ENCODE measurements around the gene ITGAX. TPM values are rescaled to one million over a fixed set of nuclear protein-coding genes. Genes with fewer than 3 reads are reported as not detected.
"Not testable (repeated sequence)": the region's sequence is repeated elsewhere in the genome, so short reads cannot be mapped to it uniquely, and the experiment has no call there.

The ITGAX gene
- total RNA-seq, 1 donor from 2014 or later = 1.0 TPM

DNA sequence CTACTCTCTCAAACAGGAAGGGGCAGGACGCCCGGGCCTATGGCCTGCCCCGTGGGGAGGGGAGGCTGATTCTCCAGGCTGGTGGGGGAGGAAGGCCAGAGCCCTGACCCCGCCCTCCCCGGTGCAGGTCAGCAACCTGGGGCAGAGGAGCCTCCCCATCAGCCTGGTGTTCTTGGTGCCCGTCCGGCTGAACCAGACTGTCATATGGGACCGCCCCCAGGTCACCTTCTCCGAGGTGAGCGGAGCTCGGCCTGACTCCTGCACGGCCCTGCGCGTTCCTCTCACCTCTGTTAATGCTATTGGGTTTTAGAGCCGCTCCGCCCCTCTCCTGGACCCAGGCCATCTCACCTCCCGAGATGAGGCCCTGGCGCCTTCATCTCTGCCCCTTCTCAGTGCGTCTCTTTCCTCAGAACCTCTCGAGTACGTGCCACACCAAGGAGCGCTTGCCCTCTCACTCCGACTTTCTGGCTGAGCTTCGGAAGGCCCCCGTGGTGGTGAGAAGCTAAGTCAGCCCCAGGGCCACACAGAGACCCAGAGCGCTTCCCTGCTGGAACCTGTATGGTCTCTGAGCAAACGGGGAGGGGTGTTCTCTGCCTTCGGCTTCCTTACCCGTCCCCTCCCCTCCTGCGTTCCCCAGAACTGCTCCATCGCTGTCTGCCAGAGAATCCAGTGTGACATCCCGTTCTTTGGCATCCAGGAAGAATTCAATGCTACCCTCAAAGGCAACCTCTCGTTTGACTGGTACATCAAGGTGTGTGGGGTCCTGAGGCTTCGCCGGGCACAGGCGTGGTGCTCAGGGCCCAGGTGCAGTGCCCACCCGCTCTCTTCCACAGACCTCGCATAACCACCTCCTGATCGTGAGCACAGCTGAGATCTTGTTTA is 25.1 kb upstream of the ITGAX start:
- H3K36me3 ChIP-seq (ENCODE audit: control insufficient read depth in 3 of 3, insufficient read depth in 3 of 3, low read length in 3 of 3) = peaks cover 0 to 7% (median 0%) of the 10 kb centered on the region in 3 donors
- peaks cover 40 to 52% (median 51%) of the 10 kb centered on the region in 3 donors for H3K27me3 ChIP-seq (ENCODE audit: control insufficient read depth in 3 of 3, insufficient read depth in 3 of 3, low read length in 3 of 3)
- H3K9me3 ChIP-seq (ENCODE audit: control insufficient read depth in 3 of 3, low read length in 3 of 3) = peaks cover 0 to 2% (median 0%) of the 10 kb centered on the region in 3 donors
- H3K27ac ChIP-seq (ENCODE audit: low read depth, low read length) = no peak overlapping the region
- no peak overlapping the region for H3K9ac ChIP-seq (ENCODE audit: low read depth in 1 of 3, low read length in 3 of 3)
- H3K4me3 ChIP-seq (ENCODE audit: low read length in 3 of 3) = no peak overlapping the region
- H3K4me1 ChIP-seq (ENCODE audit: control insufficient read depth in 3 of 3, insufficient read depth in 3 of 3, low read length in 3 of 3) = peaks cover 0 to 8% (median 2%) of the 10 kb centered on the region in 3 donors

DNA sequence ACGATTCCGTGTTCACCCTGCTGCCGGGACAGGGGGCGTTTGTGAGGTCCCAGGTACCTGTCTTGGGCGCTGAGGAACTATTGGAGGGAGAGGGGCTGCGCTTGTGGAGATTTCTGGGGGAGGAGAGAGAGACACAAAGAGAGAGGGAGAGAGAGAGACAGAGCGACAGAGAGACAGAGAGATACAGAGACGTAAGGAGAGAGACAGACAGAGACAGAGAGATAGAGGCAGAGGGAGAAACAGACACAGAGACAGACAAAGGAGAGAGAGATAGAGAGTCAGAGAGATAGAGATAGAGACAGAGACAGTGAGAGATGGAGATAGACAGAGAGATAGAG is 24.5 kb upstream of the ITGAX start:
- Histone ChIP-seq H3K9me3 (ENCODE audit: control insufficient read depth in 3 of 3, low read length in 3 of 3) (peaks cover 0 to 2% (median 0%) of the 10 kb centered on the region in 3 donors), H3K36me3 (ENCODE audit: control insufficient read depth in 3 of 3, insufficient read depth in 3 of 3, low read length in 3 of 3) (peaks cover 0 to 4% (median 0%) of the 10 kb centered on the region in 3 donors), H3K27ac (ENCODE audit: low read depth, low read length) (no peak overlapping the region), H3K27me3 (ENCODE audit: control insufficient read depth in 3 of 3, insufficient read depth in 3 of 3, low read length in 3 of 3) (peaks cover 40 to 58% (median 51%) of the 10 kb centered on the region in 3 donors), H3K4me3 (ENCODE audit: low read length in 3 of 3) (no peak overlapping the region), H3K9ac (ENCODE audit: low read depth in 1 of 3, low read length in 3 of 3) (no peak overlapping the region), H3K4me1 (ENCODE audit: control insufficient read depth in 3 of 3, insufficient read depth in 3 of 3, low read length in 3 of 3) (peaks cover 0 to 8% (median 2%) of the 10 kb centered on the region in 3 donors)

DNA sequence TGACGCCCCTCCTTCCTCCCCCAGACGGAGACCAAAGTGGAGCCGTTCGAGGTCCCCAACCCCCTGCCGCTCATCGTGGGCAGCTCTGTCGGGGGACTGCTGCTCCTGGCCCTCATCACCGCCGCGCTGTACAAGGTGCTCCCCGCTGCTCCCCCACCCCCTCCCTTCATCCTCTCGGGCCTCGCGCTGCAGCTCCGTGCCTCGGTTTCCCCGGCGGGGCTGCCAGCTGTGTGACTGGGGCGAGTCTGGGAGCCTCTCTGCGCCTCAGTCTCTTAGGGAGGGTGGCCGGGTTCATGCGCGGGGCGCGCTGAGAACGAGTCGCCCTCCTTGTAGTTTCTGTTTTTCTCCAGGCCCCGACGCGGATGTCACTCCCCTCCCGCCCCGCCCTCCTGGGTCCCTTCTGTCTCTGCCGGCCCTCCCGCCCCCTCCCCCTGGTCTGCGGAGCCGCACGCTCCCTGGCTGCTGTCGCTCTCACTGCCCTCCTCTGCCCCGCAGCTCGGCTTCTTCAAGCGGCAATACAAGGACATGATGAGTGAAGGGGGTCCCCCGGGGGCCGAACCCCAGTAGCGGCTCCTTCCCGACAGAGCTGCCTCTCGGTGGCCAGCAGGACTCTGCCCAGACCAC is 23.7 kb upstream of the ITGAX start:
- H3K4me1 ChIP-seq (ENCODE audit: control insufficient read depth in 3 of 3, insufficient read depth in 3 of 3, low read length in 3 of 3) = peaks cover 0 to 8% (median 2%) of the 10 kb centered on the region in 3 donors
- H3K27me3 ChIP-seq (ENCODE audit: control insufficient read depth in 3 of 3, insufficient read depth in 3 of 3, low read length in 3 of 3) = peaks cover 40 to 63% (median 55%) of the 10 kb centered on the region in 3 donors
- H3K36me3 ChIP-seq (ENCODE audit: control insufficient read depth in 3 of 3, insufficient read depth in 3 of 3, low read length in 3 of 3) = peaks cover 0 to 4% (median 0%) of the 10 kb centered on the region in 3 donors
- no peak overlapping the region for H3K9ac ChIP-seq (ENCODE audit: low read depth in 1 of 3, low read length in 3 of 3)
- H3K9me3 ChIP-seq (ENCODE audit: control insufficient read depth in 3 of 3, low read length in 3 of 3) = peaks cover 0 to 2% (median 0%) of the 10 kb centered on the region in 3 donors
- peak overlapping the region in 1 of 3 donors; percentile 35 for H3K4me3 ChIP-seq (ENCODE audit: low read length in 3 of 3)
- H3K27ac ChIP-seq (ENCODE audit: low read depth, low read length) = no peak overlapping the region

DNA sequence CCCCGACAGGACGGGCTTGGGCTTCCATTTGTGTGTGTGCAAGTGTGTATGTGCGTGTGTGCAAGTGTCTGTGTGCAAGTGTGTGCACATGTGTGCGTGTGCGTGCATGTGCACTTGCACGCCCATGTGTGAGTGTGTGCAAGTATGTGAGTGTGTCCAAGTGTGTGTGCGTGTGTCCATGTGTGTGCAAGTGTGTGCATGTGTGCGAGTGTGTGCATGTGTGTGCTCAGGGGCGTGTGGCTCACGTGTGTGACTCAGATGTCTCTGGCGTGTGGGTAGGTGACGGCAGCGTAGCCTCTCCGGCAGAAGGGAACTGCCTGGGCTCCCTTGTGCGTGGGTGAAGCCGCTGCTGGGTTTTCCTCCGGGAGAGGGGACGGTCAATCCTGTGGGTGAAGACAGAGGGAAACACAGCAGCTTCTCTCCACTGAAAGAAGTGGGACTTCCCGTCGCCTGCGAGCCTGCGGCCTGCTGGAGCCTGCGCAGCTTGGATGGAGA is 23.1 kb upstream of the ITGAX start:
- no peak overlapping the region for H3K9ac ChIP-seq (ENCODE audit: low read depth in 1 of 3, low read length in 3 of 3)
- H3K27me3 ChIP-seq (ENCODE audit: control insufficient read depth in 3 of 3, insufficient read depth in 3 of 3, low read length in 3 of 3) = peaks cover 40 to 67% (median 56%) of the 10 kb centered on the region in 3 donors
- peaks cover 0 to 4% (median 0%) of the 10 kb centered on the region in 3 donors for H3K36me3 ChIP-seq (ENCODE audit: control insufficient read depth in 3 of 3, insufficient read depth in 3 of 3, low read length in 3 of 3)
- peaks cover 0 to 2% (median 0%) of the 10 kb centered on the region in 3 donors for H3K9me3 ChIP-seq (ENCODE audit: control insufficient read depth in 3 of 3, low read length in 3 of 3)
- no peak overlapping the region for H3K27ac ChIP-seq (ENCODE audit: low read depth, low read length)
- H3K4me1 ChIP-seq (ENCODE audit: control insufficient read depth in 3 of 3, insufficient read depth in 3 of 3, low read length in 3 of 3) = peaks cover 0 to 8% (median 2%) of the 10 kb centered on the region in 3 donors
- peak overlapping the region in 1 of 3 donors; percentile 35 for H3K4me3 ChIP-seq (ENCODE audit: low read length in 3 of 3)

DNA sequence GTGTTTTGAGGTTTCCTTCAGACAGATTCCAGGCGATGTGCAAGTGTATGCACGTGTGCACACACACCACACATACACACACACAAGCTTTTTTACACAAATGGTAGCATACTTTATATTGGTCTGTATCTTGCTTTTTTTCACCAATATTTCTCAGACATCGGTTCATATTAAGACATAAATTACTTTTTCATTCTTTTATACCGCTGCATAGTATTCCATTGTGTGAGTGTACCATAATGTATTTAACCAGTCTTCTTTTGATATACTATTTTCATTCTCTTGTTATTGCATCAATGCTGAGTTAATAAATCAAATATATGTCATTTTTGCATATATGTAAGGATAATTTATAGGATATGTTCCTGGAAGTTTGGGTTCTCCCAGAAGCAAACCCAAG is 22.4 kb upstream of the ITGAX start:
- H3K27me3 ChIP-seq (ENCODE audit: control insufficient read depth in 3 of 3, insufficient read depth in 3 of 3, low read length in 3 of 3) = peaks cover 43 to 70% (median 56%) of the 10 kb centered on the region in 3 donors
- no peak overlapping the region for H3K27ac ChIP-seq (ENCODE audit: low read depth, low read length)
- H3K9me3 ChIP-seq (ENCODE audit: control insufficient read depth in 3 of 3, low read length in 3 of 3) = peaks cover 0 to 2% (median 0%) of the 10 kb centered on the region in 3 donors
- no peak overlapping the region for H3K4me3 ChIP-seq (ENCODE audit: low read length in 3 of 3)
- H3K36me3 ChIP-seq (ENCODE audit: control insufficient read depth in 3 of 3, insufficient read depth in 3 of 3, low read length in 3 of 3) = peaks cover 0 to 4% (median 0%) of the 10 kb centered on the region in 3 donors
- no peak overlapping the region for H3K9ac ChIP-seq (ENCODE audit: low read depth in 1 of 3, low read length in 3 of 3)
- peaks cover 0 to 8% (median 2%) of the 10 kb centered on the region in 3 donors for H3K4me1 ChIP-seq (ENCODE audit: control insufficient read depth in 3 of 3, insufficient read depth in 3 of 3, low read length in 3 of 3)

DNA sequence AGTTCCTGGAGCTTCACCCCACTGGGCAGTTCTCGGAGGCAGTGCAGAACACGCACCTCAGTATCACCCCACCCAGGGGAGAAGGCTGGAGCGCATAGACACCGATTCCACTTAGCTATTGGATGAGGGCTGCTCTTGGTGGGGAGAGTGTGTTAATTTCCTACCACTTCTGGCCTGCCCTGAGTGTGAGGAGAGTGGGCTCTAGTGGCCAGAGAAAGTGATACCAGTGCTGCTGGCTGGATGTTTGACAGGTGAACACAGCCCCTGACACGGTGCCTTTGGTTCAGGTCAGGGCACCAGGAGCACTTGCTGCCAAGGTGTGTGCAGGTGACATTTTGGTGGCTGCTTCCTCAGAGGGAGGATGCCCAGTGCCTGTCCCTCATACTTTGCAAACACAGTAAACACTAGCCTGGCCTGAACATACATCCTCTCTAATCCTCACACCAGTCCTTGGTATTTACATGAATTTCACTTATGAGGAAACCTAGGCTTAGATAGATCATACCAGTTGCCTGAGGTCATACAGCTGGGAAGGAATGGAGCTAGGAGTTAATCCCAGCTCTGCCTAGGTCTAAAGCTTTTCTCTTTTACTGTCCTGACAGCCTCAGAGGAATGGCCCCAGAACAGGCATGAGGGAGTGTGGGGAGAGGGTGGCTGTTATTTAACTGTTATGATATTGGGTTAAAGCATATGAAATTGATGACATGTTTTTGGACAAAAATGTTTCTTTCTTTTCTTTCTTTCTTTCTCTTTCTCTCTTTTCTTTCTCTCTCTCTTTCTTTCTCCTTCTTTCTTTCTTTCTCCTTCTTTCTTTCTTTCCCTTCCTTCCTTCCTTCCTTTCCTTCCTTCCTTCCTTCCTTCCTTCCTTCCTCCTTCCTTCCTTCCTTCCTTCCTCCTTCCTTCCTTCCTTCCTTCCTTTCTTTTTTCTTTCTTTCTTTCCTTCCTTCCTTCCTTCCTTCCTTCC is 21.0 kb upstream of the ITGAX start:
- peaks cover 34 to 59% (median 43%) of the 10 kb centered on the region in 3 donors for H3K27me3 ChIP-seq (ENCODE audit: control insufficient read depth in 3 of 3, insufficient read depth in 3 of 3, low read length in 3 of 3)
- no peak overlapping the region for H3K4me3 ChIP-seq (ENCODE audit: low read length in 3 of 3)
- peaks cover 0 to 8% (median 2%) of the 10 kb centered on the region in 3 donors for H3K4me1 ChIP-seq (ENCODE audit: control insufficient read depth in 3 of 3, insufficient read depth in 3 of 3, low read length in 3 of 3)
- H3K36me3 ChIP-seq (ENCODE audit: control insufficient read depth in 3 of 3, insufficient read depth in 3 of 3, low read length in 3 of 3) = no peaks in the 10 kb centered on the region
- H3K27ac ChIP-seq (ENCODE audit: low read depth, low read length) = no peak overlapping the region
- H3K9me3 ChIP-seq (ENCODE audit: control insufficient read depth in 3 of 3, low read length in 3 of 3) = no peaks in the 10 kb centered on the region
- H3K9ac ChIP-seq (ENCODE audit: low read depth in 1 of 3, low read length in 3 of 3) = no peak overlapping the region

DNA sequence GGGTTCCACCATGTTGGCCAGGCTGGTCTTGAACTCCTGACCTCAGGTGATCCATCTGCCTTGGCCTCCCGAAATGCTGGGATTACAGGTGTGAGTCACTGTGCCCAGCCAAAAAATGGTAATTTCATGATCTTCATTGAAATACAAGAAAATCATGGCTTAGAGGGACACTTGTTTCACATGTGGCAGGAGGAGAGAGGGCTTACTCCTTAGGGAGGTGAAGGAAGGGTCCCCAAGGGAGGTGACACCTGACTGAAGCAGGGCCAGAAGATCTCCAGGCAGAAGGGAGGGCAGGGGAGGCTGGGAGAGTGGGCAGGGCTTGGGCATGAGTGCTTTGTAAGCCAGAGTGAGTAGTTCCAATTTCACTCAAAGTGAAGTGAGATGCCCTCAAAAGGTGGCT is 20.0 kb upstream of the ITGAX start:
- no peaks in the 10 kb centered on the region for H3K36me3 ChIP-seq (ENCODE audit: control insufficient read depth in 3 of 3, insufficient read depth in 3 of 3, low read length in 3 of 3)
- no peak overlapping the region for H3K9ac ChIP-seq (ENCODE audit: low read depth in 1 of 3, low read length in 3 of 3)
- H3K27ac ChIP-seq (ENCODE audit: low read depth, low read length) = no peak overlapping the region
- peaks cover 0 to 5% (median 2%) of the 10 kb centered on the region in 3 donors for H3K4me1 ChIP-seq (ENCODE audit: control insufficient read depth in 3 of 3, insufficient read depth in 3 of 3, low read length in 3 of 3)
- H3K27me3 ChIP-seq (ENCODE audit: control insufficient read depth in 3 of 3, insufficient read depth in 3 of 3, low read length in 3 of 3) = peaks cover 24 to 49% (median 34%) of the 10 kb centered on the region in 3 donors
- no peak overlapping the region for H3K4me3 ChIP-seq (ENCODE audit: low read length in 3 of 3)
- H3K9me3 ChIP-seq (ENCODE audit: control insufficient read depth in 3 of 3, low read length in 3 of 3) = no peaks in the 10 kb centered on the region

DNA sequence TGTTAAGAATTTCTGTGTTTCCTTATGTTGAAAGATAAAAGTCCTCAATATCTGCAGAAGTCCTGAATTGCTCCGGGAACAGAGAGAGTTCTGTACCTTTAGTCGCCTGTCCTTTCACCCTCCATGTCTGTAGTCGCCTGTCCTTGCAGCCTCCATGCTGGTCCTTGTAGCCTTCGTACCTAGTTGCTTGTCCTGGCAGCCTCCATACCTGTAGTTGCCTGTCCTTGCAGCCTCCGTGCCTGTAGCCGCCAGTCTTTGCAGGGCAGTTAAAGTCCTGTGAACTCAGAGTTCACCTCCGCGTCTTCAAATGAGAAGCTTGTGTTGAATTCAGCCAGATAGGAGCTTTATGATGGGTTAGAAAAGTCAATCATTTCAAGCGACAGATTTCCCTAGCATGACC is 19.5 kb upstream of the ITGAX start:
- H3K27me3 ChIP-seq (ENCODE audit: control insufficient read depth in 3 of 3, insufficient read depth in 3 of 3, low read length in 3 of 3) = peaks cover 19 to 44% (median 29%) of the 10 kb centered on the region in 3 donors
- no peak overlapping the region for H3K9ac ChIP-seq (ENCODE audit: low read depth in 1 of 3, low read length in 3 of 3)
- peaks cover 0 to 4% (median 2%) of the 10 kb centered on the region in 3 donors for H3K4me1 ChIP-seq (ENCODE audit: control insufficient read depth in 3 of 3, insufficient read depth in 3 of 3, low read length in 3 of 3)
- H3K27ac ChIP-seq (ENCODE audit: low read depth, low read length) = no peak overlapping the region
- H3K4me3 ChIP-seq (ENCODE audit: low read length in 3 of 3) = no peak overlapping the region
- no peaks in the 10 kb centered on the region for H3K36me3 ChIP-seq (ENCODE audit: control insufficient read depth in 3 of 3, insufficient read depth in 3 of 3, low read length in 3 of 3)
- H3K9me3 ChIP-seq (ENCODE audit: control insufficient read depth in 3 of 3, low read length in 3 of 3) = no peaks in the 10 kb centered on the region

DNA sequence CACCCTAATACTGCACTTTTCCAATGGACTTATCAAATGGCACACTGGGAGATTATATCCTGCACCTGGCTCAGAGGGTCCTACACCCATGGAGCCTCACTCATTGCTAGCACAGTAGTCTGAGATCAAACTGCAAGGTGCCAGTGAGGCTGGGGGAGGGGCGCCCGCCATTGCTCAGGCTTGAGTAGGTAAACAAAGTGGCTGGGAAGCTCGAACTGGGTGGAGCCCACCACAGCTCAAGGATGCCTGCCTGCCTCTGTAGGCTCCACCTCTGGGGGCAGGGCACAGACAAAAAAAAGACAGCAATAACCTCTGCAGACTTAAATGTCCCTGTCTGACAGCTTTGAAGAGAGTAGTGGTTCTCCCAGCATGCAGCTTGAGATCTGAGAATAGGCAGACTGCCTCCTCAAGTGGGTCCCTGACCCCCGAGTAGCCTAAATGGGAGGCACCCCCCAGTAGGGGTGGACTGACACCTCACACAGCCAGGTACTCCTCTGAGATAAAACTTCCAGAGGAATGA is 16.8 kb upstream of the ITGAX start:
- not testable (repeated sequence) for H3K27ac ChIP-seq (ENCODE audit: low read depth, low read length); H3K4me1 ChIP-seq (ENCODE audit: control insufficient read depth in 3 of 3, insufficient read depth in 3 of 3, low read length in 3 of 3); H3K9ac ChIP-seq (ENCODE audit: low read depth in 1 of 3, low read length in 3 of 3); H3K36me3 ChIP-seq (ENCODE audit: control insufficient read depth in 3 of 3, insufficient read depth in 3 of 3, low read length in 3 of 3); H3K9me3 ChIP-seq (ENCODE audit: control insufficient read depth in 3 of 3, low read length in 3 of 3); H3K4me3 ChIP-seq (ENCODE audit: low read length in 3 of 3)
- peaks cover 2 to 23% (median 10%) of the 10 kb centered on the region in 3 donors for H3K27me3 ChIP-seq (ENCODE audit: control insufficient read depth in 3 of 3, insufficient read depth in 3 of 3, low read length in 3 of 3)

Data from skeletal muscle tissue (tissue), 4 donors.